IMR-90 (cell line): ENCODE results near the gene CYFIP1. TPM values are rescaled to one million over a fixed set of nuclear protein-coding genes. Genes with fewer than 3 reads are reported as not detected.

ENCODE experiments used
- ATAC-seq: fragments of 200-7000 bp; cut with Tn5 transposase; 2 replicates; pipeline ENCODE4 v1.9.1; 2020; ENCODE audit warnings: low read depth, mild to moderate bottlenecking, moderate library complexity
- BruUV-seq: library from RNA; stranded (reverse); fragments of 400-500 nt; replicated peaks from 2 replicates; lab custom pipeline; 2021; lab: Mats Ljungman, UMichigan
- CTCF ChIA-PET: fragments of 300-600 bp; formaldehyde crosslinking; extraction: SDS; loops from one replicate; lab custom pipeline; 2021; ENCODE audit warnings: antibody characterized with exemption; lab: Yijun Ruan, JAX
- POLR2A ChIA-PET: fragments of 300-600 bp; sonication (Branson Sonifier 250); formaldehyde crosslinking; loops from one replicate; lab custom pipeline; 2022; ENCODE audit warnings: antibody characterized with exemption; ENCODE audit not compliant: unreplicated experiment; lab: Charles Lee
- DNase-seq: peaks from one replicate; pipeline ENCODE4 v3.0.0; 2013
- H2AFZ ChIP-seq: replicated peaks from 2 replicates; pipeline ENCODE3; 2013; ENCODE audit warnings: low read length, mild to moderate bottlenecking; ENCODE audit not compliant: poor library complexity
- H2AK5ac ChIP-seq: 2 replicates; pipeline ENCODE4 v1.6.1; 2013; ENCODE audit warnings: low read depth, low read length, inconsistent platforms
- H2AK9ac ChIP-seq: replicated peaks from 2 replicates; pipeline ENCODE3; 2013; ENCODE audit warnings: mild to moderate bottlenecking, low read depth, low read length, moderate library complexity; ENCODE audit not compliant: poor library complexity
- H2BK120ac ChIP-seq: 2 replicates; pipeline ENCODE4 v1.6.1; 2013; ENCODE audit warnings: low read depth, low read length, inconsistent platforms
- H2BK15ac ChIP-seq: 3 replicates; pipeline ENCODE4 v1.6.1; 2013; ENCODE audit warnings: low read depth, low read length, inconsistent platforms
- H2BK20ac ChIP-seq: 2 replicates; pipeline ENCODE4 v1.6.1; 2013; ENCODE audit warnings: low read depth, mild to moderate bottlenecking, inconsistent platforms, low read length, moderate library complexity
- H2BK5ac ChIP-seq: 2 replicates; pipeline ENCODE4 v1.6.1; 2013; ENCODE audit warnings: mild to moderate bottlenecking, low read depth, low read length, inconsistent platforms; ENCODE audit not compliant: poor library complexity, severe bottlenecking
- H3K14ac ChIP-seq: replicated peaks from 2 replicates; pipeline ENCODE4 v1.6.1; 2013; ENCODE audit warnings: low read depth, low read length, inconsistent platforms
- H3K18ac ChIP-seq: 2 replicates; pipeline ENCODE4 v1.6.1; 2013; ENCODE audit warnings: low read depth, low read length, control low read depth
- H3K23ac ChIP-seq: 2 replicates; pipeline ENCODE4 v1.6.1; 2013; ENCODE audit warnings: low read depth, low read length, inconsistent platforms
- H3K27ac ChIP-seq: 2 replicates; pipeline ENCODE4 v1.5.1; 2013; ENCODE audit warnings: mild to moderate bottlenecking, control low read depth, low read length; ENCODE audit not compliant: insufficient read depth
- H3K27me3 ChIP-seq: 2 replicates; pipeline ENCODE4 v1.6.1; 2013; ENCODE audit warnings: low read length; ENCODE audit not compliant: control insufficient read depth, insufficient read depth
- H3K36me3 ChIP-seq: 2 replicates; pipeline ENCODE4 v1.6.1; 2013; ENCODE audit warnings: low read length, mixed read lengths; ENCODE audit not compliant: control insufficient read depth, insufficient read depth
- H3K4ac ChIP-seq: 2 replicates; pipeline ENCODE4 v1.6.1; 2013; ENCODE audit warnings: low read depth, low read length, inconsistent platforms
- H3K4me1 ChIP-seq: 2 replicates; pipeline ENCODE4 v1.6.1; 2013; ENCODE audit warnings: low read length, mixed read lengths; ENCODE audit not compliant: control insufficient read depth, insufficient read depth
- H3K4me2 ChIP-seq: 2 replicates; pipeline ENCODE4 v1.6.1; 2013; ENCODE audit warnings: low read depth, mild to moderate bottlenecking, control low read depth, low read length, moderate library complexity
- H3K4me3 ChIP-seq: 2 replicates; pipeline ENCODE4 v1.5.1; 2013; ENCODE audit warnings: low read depth, mild to moderate bottlenecking, control low read depth, low read length, moderate library complexity; ENCODE audit not compliant: insufficient read depth
- H3K56ac ChIP-seq: 2 replicates; pipeline ENCODE4 v1.6.1; 2013; ENCODE audit warnings: low read length, inconsistent platforms; ENCODE audit not compliant: insufficient read depth; ENCODE audit errors: extremely low read depth
- H3K79me1 ChIP-seq, 2 experiments: 2 replicates each; pipeline ENCODE4 v1.6.1; 2013; ENCODE audit warnings: low read length in 2 of 2, inconsistent platforms in 1 of 2, low read depth in 1 of 2
- H3K9ac ChIP-seq: 2 replicates; pipeline ENCODE4 v1.6.1; 2013; ENCODE audit warnings: low read depth, low read length, control low read depth
- H3K9me1 ChIP-seq: 2 replicates; pipeline ENCODE4 v1.6.1; 2013; ENCODE audit warnings: low read length, inconsistent platforms; ENCODE audit not compliant: insufficient read depth
- H3K9me3 ChIP-seq: 2 replicates; pipeline ENCODE4 v1.6.1; 2013; ENCODE audit warnings: low read length; ENCODE audit not compliant: control insufficient read depth, insufficient read depth
- H4K20me1 ChIP-seq: 2 replicates; pipeline ENCODE4 v1.6.1; 2013; ENCODE audit warnings: low read length, inconsistent platforms; ENCODE audit not compliant: insufficient read depth
- H4K5ac ChIP-seq: 2 replicates; pipeline ENCODE4 v1.6.1; 2013; ENCODE audit warnings: mild to moderate bottlenecking, low read depth, low read length, control low read depth
- H4K8ac ChIP-seq, 2 experiments: 2 replicates each; pipeline ENCODE4 v1.6.1; 2013; ENCODE audit warnings: low read depth in 2 of 2, low read length in 2 of 2, control low read depth in 1 of 2, inconsistent platforms in 1 of 2
- H4K91ac ChIP-seq: 2 replicates; pipeline ENCODE4 v1.6.1; 2013; ENCODE audit warnings: low read depth, low read length, inconsistent platforms; ENCODE audit not compliant: insufficient read depth
- BHLHE40 ChIP-seq: fragments of 150-350 bp; IDR thresholded peaks from 2 replicates; pipeline ENCODE4 v1.6.1; 2016; ENCODE audit warnings: mild to moderate bottlenecking, low read depth, low read length
- CEBPB ChIP-seq: IDR thresholded peaks from 2 replicates; pipeline ENCODE4 v1.6.1; 2012; ENCODE audit warnings: low read depth, low read length, improper control_type of control experiment
- MAZ ChIP-seq: IDR thresholded peaks from 2 replicates; pipeline ENCODE4 v1.6.1; 2012; ENCODE audit warnings: low read depth, mild to moderate bottlenecking, low read length, improper control_type of control experiment, moderate library complexity, borderline replicate concordance
- NFE2L2 ChIP-seq: fragments of 150-350 bp; IDR thresholded peaks from 2 replicates; pipeline ENCODE4 v1.6.1; 2016; ENCODE audit warnings: low read depth, mild to moderate bottlenecking, low read length
- RAD21 ChIP-seq: IDR thresholded peaks from 2 replicates; pipeline ENCODE4 v1.6.1; 2012; ENCODE audit warnings: low read length, improper control_type of control experiment
- WGBS, 2 experiments: methylation state at CpG; one replicate each; pipeline versions ENCODE4 v1.1.5 to v1.1.7; 2013; ENCODE audit warnings: missing lambda C conversion rate in 2 of 2; ENCODE audit not compliant: insufficient read length in 1 of 2; ENCODE audit errors: extremely low coverage in 2 of 2; 5-methylcytosine and 5-hydroxymethylcytosine counted together
- dilution Hi-C: fragments of 300-500 bp; cut with HindIII; formaldehyde crosslinking; loops from one replicate; pipeline ENCODE4 v1.14.3; 2018; ENCODE audit warnings: low sequenced_read_pairs; ENCODE audit not compliant: unreplicated experiment
- in situ Hi-C: fragments of 300-500 bp; cut with MboI; formaldehyde crosslinking; loops from 3 replicates; pipeline ENCODE4 v1.14.3; 2019; ENCODE audit warnings: low sequenced_read_pairs, inconsistent platforms, mixed read lengths
- intact Hi-C: fragments of 100-400 bp; cut with micrococcal nuclease; formaldehyde crosslinking; loops from 2 replicates; pipeline ENCODE4 v1.10.0; 2022
- polyA plus RNA-seq, 3 experiments: library from polyadenylated mRNA; depleted of rRNA; stranded (reverse); fragments of >200 nt; gene quantifications; 2 replicates each; pipeline ENCODE4 v1.2.3, GENCODE V29; 2012; ENCODE audit warnings: low replicate concordance in 1 of 3
- total RNA-seq: library from RNA; depleted of rRNA; stranded (reverse); fragments of >200 nt; gene quantifications from 2 replicates; pipeline ENCODE4 v1.2.3, GENCODE V29; 2012

The CYFIP1 gene
- total and polyA plus RNA-seq, 2 of the 4 experiments (the other 2 are of a cell fraction), result 58.4 to 163 TPM

- Histone ChIP-seq H2BK120ac (no peak overlapping the region), H3K18ac (no peak overlapping the region), H2BK15ac (no peak overlapping the region), H2BK5ac (peak overlapping the region; percentile 67), H3K23ac (no peak overlapping the region), H3K79me1 (peaks cover 30 to 37% of the 10 kb centered on the region in 2 experiments), H3K4me1 (peaks cover 14% of the 10 kb centered on the region), H2AK9ac (no peak overlapping the region), H4K20me1 (peaks cover 24% of the 10 kb centered on the region), H4K5ac (peak overlapping the region; percentile 67; the same call in 1 of the 2 replicates), H2BK20ac (no peak overlapping the region), H3K9me1 (peaks cover 3% of the 10 kb centered on the region; the same call in 1 of the 2 replicates), H3K56ac (no peak overlapping the region), H3K14ac (no peak overlapping the region; the same call in 1 of the 2 replicates), H3K4me3 (no peak overlapping the region), H2AK5ac (peak overlapping the region; percentile 43; the same call in 1 of the 2 replicates), H3K9me3 (no peaks in the 10 kb centered on the region), H2AFZ (no peak overlapping the region), H4K91ac (no peak overlapping the region), H3K4ac (no peak overlapping the region), H3K27me3 (no peaks in the 10 kb centered on the region), H3K9ac (peak overlapping the region; percentile 56; the same call in 1 of the 2 replicates), H3K27ac (peak overlapping the region; percentile 66; the same call in 1 of the 2 replicates), H3K36me3 (peaks cover 13% of the 10 kb centered on the region), H4K8ac (no peak overlapping the region), H3K4me2 (peak overlapping the region; percentile 72)
- ATAC-seq, result peak; percentile 40; the same call in 1 of the 2 replicates
- ChIA-PET POLR2A (no interaction called here), CTCF (no interaction called here)
- no peak for DNase-seq
- intact Hi-C loops, result no loop called here
- in situ Hi-C loops, result no loop called here
- no TSS peak for BruUV-seq
- dilution Hi-C loops, result no loop called here
- no peak for TF ChIP-seq NFE2L2
- TF ChIP-seq RAD21, result no peak
- TF ChIP-seq BHLHE40, result no peak
- 0 out of 2 replicates have a peak, but pooled peaks have one; percentile 9 for TF ChIP-seq CEBPB
- no peak for TF ChIP-seq MAZ
- WGBS, 2 experiments, result 84% methylated on average over 6 of the region's 19 CpGs; no CpG with 5 or more reads in 1 of the 2 experiments
These were observed 135.5 kb downstream of the CYFIP1 start for GRCh38 chr15:22844421-22845288.
